GM12801 (cell line): ENCODE data around the gene LNX1.

Experiments used
- CTCF ChIP-seq: IDR thresholded peaks from one replicate; pipeline ENCODE4 v1.5.1; 2011; ENCODE audit warnings: control low read depth; ENCODE audit not compliant: insufficient read length; ENCODE audit errors: extremely low read depth

The LNX1 gene

DNA sequence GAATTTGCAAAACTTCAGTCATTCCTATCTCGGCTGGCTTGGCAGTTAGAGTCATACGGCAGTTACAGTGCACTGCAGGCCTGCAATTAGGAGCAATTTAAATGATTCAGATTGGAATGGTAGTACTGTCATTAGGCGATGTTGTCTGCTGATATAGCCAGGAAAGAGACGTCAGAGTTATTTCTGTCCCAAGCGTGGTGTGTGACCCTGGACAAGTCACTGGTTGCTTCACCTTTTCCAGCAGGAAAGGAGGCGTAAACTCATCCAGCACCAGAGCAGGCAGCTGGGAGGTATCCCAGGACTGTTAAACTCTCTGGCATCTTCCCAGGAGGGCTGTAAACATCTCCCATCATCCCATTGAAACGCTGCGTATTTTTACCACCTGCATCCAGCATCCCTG is 836 bp upstream of the LNX1 start:
- TF ChIP-seq CTCF: no peak

DNA sequence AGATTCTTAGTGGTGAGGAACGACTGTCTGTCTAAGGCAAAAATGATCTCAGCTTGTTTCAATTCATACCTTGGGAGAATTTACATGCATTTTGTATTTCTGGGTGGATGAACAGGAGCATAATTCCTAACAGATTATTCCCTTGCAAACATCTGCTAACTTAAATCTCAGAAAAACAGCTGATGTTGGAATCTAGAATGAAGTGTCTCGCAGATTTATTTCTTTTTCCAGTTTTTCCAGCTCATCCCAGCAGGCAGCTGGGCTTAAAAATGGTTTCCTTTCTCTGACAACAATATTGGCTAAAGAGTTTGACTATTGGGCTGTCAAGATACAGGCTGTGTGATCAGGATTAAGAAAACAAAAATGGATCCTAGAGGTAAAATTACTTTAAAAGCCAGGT is 1.1 kb downstream of the LNX1 start:
- TF ChIP-seq CTCF: no peak

- no peak for TF ChIP-seq CTCF
These were observed 1.8 kb downstream of the LNX1 start for GRCh38 chr4:53589511-53589910.

DNA sequence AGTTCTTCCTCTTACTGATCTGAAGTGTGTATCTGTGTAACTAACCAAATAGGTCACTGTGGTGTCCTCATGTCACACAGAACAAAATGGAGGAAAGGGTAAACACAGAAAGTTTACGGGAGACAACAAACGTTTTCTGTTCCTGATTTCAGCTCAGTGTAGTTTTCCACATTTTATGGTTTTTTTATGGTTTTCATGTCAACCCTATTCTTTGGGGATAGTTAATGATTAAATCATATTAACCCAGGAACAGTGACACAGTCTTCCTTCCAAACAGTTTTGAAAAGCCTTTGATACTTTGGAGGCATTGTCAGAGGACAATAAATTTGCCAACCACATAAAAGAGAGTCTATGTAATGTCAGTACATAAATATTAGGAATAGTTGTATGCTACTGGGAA is 4.2 kb downstream of the LNX1 start:
- no peak for TF ChIP-seq CTCF

GRCh38 chr4:53586121-53586816 is 5.0 kb downstream of the LNX1 start:
- no peak for TF ChIP-seq CTCF

- TF ChIP-seq CTCF: no peak
These were observed 6.6 kb downstream of the LNX1 start for GRCh38 chr4:53584658-53585057.

- TF ChIP-seq CTCF: no peak
These were observed 7.8 kb downstream of the LNX1 start for GRCh38 chr4:53583513-53583912.
